RPMI7951 (cell line): ENCODE results near the gene PDE4DIP. TPM values are rescaled to one million over a fixed set of nuclear protein-coding genes. Genes with fewer than 3 reads are reported as not detected.
A peak's percentile ranks its signal among the peaks of the same experiment; 100 is the strongest.
"Not testable (repeated sequence)": the region's sequence is repeated elsewhere in the genome, so short reads cannot be mapped to it uniquely, and the experiment has no call there.

Experiments used
- DNase-seq: peaks from one replicate; pipeline ENCODE4 v3.0.0-alpha.2; 2012; ENCODE audit warnings: low read depth
- total RNA-seq: library from RNA; depleted of rRNA; stranded (reverse); fragments of >200 nt; shearing (Covaris generic); gene quantifications from 2 replicates; pipeline ENCODE4 v1.2.3, GENCODE V29; 2014

The PDE4DIP gene
- total RNA-seq, 1 experiment from 2014 or later: 18.4 TPM

DNA sequence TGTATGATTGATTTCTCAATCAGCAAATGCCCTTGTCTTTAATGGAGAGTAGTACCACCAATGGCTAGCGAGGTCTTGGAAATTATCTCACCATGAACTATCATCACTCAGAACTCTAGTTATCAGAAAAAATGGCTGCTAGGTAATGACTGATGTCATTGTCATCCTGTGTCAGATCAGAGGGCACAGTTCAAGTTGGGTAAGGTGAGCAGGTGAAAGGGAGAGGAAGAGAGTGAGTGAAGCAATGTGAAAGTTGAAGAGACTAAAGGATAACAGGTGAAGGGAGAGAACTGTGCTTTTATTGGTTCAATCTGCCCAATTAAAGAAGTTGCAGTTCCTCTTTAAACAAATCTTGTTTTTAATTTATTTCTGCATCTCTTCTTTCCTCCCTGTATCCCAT is 76.8 kb downstream of the PDE4DIP start:
- DNase-seq: not testable (repeated sequence)

DNA sequence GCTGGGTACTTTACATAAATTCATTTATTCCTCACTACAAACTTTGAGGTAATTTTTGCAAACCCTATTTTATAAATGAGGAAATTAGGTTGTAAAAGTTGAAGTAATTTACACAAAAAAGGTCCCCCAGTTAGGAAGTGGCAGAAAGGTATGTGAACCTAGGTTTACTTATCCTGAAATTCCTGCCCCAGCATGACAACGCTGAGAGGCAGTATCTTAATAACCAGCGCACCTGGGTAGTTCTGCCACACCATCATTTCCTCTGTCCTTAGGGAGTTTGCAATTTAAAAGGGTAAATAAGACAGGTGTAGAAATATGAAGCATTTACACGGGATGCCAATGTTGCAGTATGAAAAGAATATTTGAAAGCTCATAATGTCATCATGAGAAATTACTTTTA is 79.6 kb downstream of the PDE4DIP start:
- not testable (repeated sequence) for DNase-seq

DNA sequence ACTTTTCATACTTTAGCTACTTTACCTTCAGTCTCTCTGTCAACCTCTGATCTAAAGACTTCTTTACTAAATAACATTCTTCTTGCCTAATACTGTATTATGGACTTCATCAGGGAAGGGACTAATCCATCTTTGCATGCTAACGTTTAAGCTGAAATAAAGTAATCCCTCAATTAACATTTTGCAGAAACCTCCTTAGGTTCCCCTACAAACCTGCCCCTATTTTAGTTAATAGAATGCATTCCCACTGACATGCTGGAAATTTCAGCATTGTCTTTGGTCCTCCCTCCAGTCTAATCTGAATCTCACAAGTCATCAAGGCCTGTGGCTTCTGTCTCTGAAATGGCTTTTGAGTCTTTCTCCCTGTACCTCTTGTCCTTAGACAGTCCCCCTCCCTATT is 83.4 kb downstream of the PDE4DIP start:
- not testable (repeated sequence) for DNase-seq

DNA sequence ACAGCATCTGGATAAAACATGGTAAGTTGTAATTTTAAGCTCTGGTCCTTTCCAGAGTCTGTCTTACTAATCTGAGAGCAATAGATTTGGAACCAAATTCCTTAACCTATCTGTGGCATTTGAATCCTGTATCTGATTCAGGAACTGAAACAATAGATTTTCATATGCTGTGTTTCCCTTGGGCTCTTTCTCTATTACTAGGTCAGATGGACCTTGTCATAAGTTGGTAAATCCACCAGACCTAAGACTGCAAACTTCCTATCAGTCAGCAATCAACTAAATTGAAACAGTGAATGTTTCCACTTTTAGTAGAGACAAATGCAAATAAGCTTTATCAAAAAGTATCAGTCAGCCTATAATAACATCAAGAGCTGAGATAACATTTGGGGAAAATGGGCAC is 85.0 kb downstream of the PDE4DIP start:
- not testable (repeated sequence) for DNase-seq

DNA sequence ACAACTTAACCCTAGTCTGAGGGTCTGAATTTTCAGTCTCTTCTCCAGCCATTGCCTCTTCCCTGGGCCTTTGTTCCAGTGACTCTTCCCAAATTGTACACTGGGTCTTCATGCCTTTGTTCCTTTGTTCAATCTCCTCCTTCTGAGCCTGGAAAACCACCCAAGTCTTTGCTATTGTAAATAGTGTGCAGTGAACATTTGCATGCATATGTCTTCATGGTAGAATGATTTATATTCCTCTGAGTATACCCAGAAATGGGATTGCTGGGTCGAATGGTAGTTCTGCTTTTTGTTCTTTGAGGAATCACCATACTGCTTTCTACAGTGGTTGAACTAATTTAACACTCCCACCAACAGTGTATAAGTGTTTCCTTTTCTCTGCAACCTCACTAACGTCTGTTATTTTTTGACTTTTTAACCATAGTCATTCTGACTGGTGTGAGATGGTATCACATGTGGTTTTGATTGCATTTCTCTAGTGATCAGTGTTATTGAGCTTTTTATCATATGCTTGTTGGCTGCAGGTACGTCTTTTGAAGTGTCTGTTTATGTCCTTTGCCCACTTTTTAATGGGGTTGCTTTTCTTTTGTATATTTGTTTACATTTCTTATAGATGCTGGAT is 91.3 kb downstream of the PDE4DIP start:
- DNase-seq: not testable (repeated sequence)

DNA sequence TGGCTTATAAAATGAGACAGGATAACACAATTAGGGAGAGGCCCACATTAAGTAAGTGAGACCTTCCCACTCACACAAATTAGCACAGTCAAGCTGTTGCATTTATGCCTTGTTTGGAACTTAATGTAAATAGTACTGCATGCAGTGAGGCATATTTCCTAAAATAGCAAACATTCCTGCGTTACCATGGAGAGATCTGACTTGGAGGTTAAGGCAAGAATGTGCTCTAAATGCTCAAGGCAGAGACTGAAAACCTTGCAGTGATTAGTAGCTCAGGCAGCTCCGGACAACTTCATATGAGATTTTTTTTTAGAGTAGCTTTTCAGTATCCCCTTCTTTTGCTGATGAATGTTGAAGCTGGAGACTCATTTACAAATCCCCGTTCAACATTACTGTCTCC is 98.7 kb downstream of the PDE4DIP start:
- DNase-seq: not testable (repeated sequence)

DNA sequence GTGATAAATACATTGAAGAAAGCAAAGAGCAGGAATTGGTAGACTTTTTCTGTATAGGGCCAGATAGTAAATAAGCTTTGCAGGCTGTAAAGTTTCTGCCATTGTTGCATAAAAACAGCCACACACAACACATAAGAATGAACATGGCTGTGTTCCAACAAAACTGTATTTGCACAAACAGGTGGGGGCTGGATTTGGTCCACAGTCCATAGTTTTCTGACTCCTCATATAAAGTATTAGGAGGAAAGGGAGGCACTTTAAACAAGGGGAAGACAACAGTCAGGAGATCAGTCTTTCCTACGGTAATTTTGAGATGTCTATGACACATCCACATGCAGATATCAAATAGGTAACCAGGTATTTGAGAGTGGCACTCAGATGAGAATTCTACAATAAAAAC is 100.9 kb downstream of the PDE4DIP start:
- not testable (repeated sequence) for DNase-seq

DNA sequence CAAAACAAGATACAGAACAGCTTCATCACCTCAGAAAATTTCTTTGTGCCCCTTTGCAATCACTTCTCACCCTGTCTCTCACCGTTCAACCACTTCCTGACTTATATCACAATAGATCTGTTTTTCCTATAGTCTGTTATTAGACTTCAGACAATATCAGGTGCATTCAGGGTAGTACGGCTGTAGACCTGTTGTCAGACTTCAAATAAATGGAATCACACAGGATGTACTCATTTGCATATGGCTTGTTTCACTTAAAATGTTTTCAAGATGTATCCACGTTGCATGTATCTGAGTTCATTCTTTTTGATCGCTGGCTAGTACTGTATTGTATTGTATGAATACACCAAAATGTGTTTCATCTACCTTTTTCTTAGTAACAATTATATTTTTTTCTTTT is 104.5 kb downstream of the PDE4DIP start:
- DNase-seq: not testable (repeated sequence)

DNA sequence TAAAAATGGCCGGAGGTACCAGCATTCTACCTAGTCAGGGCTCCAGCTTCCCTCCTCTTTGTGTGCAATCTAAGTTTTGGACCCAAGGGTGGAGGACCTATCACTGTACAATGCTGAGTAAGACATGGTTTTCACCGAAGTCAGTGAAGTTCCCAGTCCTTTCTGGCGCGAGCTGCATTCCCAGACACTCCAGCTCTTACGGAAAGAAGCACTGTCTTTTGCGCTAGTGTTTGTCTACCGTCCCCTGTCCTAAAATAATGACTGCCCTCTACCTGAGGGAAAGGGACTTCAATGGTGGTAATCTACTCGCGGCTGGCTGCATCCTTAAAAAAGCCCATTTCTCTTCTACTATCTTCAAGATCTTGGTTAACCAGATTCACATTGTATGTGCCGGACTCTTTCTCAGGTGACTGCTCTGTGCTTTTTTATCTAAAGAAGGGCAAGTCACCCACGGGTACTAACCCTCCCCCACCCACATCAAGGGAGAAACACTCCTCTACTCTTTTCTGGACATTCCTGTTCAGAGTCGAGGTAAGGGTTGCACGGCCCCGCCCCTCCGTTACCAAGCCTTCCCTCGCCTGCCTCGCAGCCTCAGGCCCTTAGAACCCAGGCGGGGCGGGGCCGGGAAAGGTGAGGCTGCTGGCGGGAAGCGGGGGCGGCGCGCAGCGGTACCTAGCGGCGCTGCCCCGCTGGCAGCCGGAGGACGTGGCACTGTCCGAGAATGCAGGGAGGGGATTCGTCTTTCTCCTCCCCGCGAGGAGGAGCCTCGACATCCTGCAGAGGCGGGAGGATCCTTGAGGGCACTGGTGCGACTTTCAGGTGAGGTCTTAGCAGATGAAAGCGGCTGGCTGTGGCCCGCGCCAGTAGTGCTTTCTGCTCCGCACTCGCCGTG is 107.4 kb downstream of the PDE4DIP start:
- DNase-seq: peak; percentile 79

DNA sequence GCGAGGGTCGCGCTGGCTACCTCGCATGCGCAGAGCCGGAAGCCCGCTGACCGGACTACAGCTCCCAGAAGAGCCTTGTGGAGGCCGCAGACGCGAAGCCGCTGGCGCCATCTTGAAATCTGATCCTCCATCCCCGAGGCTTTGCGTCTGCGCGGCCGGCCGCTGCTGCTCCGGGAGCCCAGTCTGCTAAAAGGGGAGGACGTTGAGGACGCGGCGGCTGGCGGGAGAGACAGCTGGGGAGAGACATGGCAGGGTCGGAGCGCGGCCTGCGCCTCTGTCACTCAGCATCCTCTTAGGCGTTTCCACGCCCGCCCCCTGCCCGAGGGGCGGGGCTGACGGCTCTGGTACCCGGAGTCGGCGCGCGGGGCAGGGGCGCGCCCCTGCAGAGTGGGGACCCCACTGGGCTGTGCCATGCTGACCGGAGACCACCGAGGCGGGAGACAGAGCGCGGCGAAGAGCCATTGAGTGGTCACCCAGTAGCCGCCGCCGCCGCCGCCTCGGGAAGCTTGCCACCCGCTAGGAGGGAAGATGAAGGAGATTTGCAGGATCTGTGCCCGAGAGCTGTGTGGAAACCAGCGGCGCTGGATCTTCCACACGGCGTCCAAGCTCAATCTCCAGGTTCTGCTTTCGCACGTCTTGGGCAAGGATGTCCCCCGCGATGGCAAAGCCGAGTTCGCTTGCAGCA is 108.2 kb downstream of the PDE4DIP start:
- not testable (repeated sequence) for DNase-seq

DNA sequence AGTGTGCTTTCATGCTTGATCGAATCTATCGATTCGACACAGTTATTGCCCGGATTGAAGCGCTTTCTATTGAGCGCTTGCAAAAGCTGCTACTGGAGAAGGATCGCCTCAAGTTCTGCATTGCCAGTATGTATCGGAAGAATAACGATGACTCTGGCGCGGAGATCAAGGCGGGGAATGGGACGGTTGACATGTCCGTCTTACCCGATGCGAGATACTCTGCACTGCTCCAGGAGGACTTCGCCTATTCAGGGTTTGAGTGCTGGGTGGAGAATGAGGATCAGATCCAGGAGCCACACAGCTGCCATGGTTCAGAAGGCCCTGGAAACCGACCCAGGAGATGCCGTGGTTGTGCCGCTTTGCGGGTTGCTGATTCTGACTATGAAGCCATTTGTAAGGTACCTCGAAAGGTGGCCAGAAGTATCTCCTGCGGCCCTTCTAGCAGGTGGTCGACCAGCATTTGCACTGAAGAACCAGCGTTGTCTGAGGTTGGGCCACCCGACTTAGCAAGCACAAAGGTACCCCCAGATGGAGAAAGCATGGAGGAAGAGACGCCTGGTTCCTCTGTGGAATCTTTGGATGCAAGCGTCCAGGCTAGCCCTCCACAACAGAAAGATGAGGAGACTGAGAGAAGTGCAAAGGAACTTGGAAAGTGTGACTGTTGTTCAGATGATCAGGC is 108.8 kb downstream of the PDE4DIP start:
- DNase-seq: peak; percentile 21

DNA sequence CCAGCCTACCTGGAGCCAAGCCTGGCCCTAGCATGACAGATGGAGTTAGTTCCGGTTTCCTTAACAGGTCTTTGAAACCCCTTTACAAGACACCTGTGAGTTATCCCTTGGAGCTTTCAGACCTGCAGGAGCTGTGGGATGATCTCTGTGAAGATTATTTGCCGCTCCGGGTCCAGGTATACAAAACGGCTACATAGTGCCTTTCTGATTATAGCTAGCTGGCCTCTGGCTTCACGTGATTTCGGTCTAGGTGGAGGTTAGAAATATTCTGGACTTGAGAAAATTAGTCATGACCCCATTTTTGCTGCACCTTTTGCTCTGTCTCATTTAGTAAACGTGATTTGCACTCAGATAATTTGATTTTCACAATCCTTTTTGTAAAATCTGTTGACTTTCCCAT is 109.5 kb downstream of the PDE4DIP start:
- not testable (repeated sequence) for DNase-seq

DNA sequence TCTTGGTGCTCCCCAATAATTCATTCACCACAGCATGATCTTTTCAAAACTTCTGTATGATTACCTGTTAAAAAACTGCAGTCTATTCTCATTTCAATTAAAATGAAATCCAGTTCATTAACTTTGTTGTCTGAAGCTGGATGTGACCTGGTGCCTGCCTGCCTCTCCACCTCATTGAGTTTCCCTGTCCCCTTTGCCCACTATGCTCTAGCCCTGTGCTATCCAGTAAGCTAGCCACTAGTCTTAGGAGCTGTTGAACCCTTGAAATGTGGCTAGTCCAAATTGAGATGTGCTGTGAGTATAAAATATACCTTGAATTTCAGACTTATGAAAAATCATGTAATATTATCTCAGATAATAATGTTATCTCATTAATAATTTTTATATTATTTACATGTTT is 114.1 kb downstream of the PDE4DIP start:
- not testable (repeated sequence) for DNase-seq

DNA sequence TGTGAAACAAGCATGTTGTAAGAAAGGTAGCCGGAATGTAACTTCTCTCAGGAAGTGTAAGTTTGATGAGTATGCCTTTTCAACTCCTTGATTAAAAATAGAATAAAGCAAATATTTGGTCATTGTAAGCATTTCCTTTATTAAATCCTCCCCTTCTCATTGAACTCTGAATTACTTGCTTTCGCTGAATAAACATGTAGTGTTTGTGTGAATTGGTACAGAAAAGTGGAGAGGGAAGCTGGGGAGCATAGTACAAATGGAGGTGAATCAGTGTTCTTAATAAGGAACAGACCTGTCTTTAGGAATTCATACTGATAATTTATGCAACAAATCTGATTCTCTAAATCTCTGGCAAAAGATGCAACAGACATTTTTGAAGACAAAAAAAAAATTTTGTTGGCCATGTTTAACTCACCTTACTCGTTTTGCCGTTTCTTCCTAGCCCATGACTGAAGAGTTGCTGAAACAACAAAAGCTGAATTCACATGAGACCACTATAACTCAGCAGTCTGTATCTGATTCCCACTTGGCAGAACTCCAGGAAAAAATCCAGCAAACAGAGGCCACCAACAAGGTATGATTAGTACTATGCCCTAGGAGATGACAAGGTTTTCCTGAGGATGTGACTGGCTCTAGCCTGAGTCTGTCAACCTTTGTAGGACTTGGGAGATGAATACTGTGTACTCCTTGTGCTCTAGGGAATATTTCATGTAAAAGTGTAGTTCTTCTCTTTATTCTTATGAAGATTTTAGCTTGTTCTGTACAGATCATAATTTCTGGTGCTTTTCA is 116.2 kb downstream of the PDE4DIP start:
- not testable (repeated sequence) for DNase-seq

DNA sequence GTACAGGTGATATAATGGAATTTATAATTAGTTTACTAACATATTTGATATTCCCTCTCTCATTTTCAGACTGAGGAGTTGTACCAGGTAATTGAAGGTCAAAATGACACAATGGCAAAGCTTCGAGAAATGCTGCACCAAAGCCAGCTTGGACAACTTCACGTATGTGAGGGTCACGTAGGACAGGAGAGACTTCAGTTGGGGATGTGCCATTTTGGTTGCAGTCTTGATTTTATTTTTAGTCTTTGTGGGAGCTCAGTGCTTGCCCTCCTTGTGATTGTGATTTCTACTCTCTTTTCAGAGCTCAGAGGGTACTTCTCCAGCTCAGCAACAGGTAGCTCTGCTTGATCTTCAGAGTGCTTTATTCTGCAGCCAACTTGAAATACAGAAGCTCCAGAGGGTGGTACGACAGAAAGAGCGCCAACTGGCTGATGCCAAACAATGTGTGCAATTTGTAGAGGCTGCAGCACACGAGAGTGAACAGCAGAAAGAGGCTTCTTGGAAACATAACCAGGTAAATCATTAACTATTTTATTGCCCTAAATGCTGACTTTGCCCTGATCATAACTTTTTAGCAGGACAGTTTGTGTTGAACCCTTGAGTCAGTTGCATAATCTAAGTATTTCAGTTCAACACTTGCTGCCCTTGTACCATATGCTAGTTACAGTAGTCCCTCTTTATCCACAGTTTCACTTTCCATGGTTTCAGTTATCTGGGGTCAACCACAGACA is 118.1 kb downstream of the PDE4DIP start:
- DNase-seq: not testable (repeated sequence)

DNA sequence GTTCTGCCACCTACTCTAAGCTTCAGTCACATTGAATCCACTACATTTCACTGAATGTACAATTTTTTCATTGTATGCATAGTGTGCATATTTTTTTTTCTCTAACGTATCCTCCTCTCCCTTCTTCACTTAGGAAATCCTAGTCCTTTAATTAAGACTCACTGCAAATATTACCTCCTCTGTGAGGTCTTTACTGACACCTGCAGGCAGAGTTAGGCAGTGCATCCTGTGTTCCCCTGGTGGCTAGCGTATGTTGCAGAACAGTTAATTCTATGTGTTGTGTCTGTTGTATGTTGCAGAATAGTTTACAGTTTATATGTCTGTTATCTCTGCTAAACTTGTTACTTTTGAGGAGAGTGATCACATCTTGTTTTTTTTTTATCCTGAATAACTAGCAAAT is 121.9 kb downstream of the PDE4DIP start:
- DNase-seq: not testable (repeated sequence)

DNA sequence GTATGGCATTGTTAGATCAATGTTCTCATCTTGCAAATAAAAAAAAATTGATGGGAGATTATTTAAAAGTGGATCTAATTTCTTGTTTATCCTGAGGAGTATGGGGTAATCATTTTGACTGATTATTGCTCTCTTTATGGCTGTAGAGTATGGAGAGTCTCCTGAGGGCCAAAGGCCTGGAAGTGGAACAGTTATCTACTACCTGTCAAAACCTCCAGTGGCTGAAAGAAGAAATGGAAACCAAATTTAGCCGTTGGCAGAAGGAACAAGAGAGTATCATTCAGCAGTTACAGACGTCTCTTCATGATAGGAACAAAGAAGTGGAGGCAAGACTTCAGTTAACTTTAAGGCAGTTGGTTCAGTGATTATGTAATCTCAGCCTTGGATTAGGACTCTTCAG is 123.4 kb downstream of the PDE4DIP start:
- not testable (repeated sequence) for DNase-seq

DNA sequence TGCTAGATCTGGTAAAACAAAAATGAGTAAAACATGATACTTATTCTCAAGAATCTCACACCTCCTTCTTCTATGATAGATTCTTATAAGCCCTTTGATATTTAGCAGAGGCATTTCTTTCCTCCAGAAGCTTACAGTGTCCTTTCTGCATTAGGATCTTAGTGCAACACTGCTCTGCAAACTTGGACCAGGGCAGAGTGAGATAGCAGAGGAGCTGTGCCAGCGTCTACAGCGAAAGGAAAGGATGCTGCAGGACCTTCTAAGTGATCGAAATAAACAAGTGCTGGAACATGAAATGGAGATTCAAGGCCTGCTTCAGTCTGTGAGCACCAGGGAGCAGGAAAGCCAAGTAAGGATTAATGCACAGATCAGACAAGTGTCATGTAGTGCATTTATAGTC is 124.5 kb downstream of the PDE4DIP start:
- not testable (repeated sequence) for DNase-seq

DNA sequence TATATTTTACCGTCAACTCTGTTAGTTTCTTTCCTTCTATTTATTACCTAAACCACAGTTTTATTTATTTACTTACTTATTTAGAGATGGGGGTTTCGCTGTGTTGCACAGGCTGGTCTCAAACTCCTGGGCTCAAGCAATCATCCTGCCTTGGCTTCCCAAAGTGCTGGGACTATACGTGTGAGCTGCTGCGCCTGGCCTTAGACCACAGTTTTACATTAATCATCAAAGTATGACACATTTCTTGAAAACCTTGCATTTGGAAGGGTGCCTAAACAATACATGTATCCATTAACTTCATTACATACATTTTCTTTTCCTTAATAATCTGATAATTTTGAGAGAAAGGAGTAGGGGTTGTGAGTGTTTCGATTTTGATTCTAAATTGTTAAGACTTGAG is 124.9 kb downstream of the PDE4DIP start:
- DNase-seq: not testable (repeated sequence)

DNA sequence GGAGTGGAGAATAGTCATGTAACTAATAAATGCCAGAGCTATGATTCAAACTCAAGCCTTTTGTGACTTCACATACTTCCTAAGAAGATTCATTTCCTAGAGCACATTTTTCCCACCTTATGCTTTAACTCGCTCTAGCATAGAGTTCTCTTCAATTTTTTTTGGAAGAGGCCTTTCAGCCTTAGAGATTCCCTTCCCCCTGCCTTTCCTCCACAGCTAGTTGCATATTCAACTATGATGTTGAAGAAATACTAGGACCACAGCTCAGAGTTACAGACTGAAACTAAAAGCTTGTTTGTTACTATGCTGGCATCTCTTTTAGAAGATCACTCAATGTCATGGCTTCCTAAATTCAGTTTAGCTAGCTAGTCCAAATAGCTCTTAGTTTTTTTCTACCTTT is 131.2 kb downstream of the PDE4DIP start:
- DNase-seq: peak; percentile 27
